Mucosa of stomach (tissue), 1 donor: ENCODE data around the gene TH.
"Not testable (repeated sequence)": the region's sequence is repeated elsewhere in the genome, so short reads cannot be mapped to it uniquely, and the experiment has no call there.

ENCODE experiments used
- H3K27me3 ChIP-seq: one replicate; pipeline ENCODE4 v1.7.0; 2013; ENCODE audit warnings: mild to moderate bottlenecking, low read length; ENCODE audit not compliant: control insufficient read depth, insufficient read depth
- H3K36me3 ChIP-seq: one replicate; pipeline ENCODE4 v1.7.0; 2013; ENCODE audit warnings: low read length; ENCODE audit not compliant: control insufficient read depth, insufficient read depth
- H3K4me1 ChIP-seq: one replicate; pipeline ENCODE4 v1.7.0; 2013; ENCODE audit warnings: mild to moderate bottlenecking, low read length; ENCODE audit not compliant: control insufficient read depth, insufficient read depth
- H3K4me3 ChIP-seq: one replicate; pipeline ENCODE4 v1.7.0; 2013; ENCODE audit warnings: low read length
- H3K9ac ChIP-seq: one replicate; pipeline ENCODE4 v1.7.0; 2013; ENCODE audit warnings: mild to moderate bottlenecking, low read length, moderate library complexity
- H3K9me3 ChIP-seq: one replicate; pipeline ENCODE4 v1.7.0; 2013; ENCODE audit warnings: mild to moderate bottlenecking, low read length, moderate library complexity; ENCODE audit not compliant: control insufficient read depth
- donor health status: Pancreatic carcinoma.

The TH gene

DNA sequence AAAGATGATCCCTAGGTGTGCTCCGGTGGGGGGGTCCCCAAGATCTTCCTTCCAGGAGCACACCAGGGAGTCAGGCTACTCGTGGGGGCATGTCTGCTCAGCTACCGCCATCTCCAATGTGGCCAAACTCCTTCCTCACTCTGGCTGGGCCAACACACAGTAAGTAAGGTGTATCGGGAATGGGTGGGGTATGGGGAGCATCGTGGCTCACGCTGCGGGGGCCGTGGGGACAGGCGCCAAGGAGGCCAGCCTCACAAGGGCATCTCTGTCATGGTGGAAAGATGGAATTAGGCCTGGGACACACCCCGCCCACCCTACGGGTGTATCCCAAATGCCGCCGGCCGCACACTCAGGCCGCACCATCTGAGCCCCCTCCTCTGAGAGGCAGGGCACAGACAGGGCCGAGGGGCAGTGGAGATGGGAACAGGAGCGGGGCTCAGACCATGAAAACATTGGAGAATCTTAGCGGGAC, 40.7 kb downstream of the TH start:
- H3K27me3 ChIP-seq = peaks cover 25% of the 10 kb centered on the region
- no peaks in the 10 kb centered on the region for H3K9me3 ChIP-seq
- no peaks in the 10 kb centered on the region for H3K36me3 ChIP-seq
- no peaks in the 10 kb centered on the region for H3K4me1 ChIP-seq
- no peak overlapping the region for H3K4me3 ChIP-seq
- no peak overlapping the region for H3K9ac ChIP-seq

DNA sequence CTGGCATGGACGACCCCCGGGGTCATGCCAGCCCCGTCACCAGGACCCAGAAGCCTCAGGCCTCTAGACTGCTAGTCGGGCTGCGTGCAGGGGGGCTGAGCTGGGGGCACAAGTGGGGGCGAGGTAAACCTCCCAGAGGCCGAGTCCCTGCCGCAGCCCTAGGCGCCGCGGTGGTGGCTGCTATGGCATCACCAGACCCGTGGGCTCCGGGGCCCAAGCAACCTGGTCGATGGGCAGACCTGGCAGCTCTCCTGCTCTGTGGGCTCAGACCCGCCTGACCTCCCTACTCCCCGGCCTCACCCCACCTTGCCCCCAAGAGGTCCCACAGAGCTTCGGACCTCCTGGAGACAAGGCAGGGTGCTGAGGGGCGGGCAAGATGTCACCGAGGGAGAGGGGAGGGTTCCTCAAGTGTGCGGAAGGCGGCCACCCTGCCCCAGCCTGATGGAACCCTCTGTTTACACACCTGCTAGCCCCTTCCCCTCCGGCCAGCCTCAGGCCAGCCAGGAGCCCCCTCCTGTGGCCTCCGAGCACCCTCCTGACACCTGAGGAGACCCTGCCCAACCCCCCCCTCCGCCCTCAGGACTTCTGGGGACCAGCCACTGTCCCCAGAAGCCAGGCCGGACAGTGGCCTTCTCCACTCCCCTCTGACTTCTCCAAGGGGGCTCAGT, 41.8 kb downstream of the TH start:
- no peak overlapping the region for H3K4me3 ChIP-seq
- H3K4me1 ChIP-seq = no peaks in the 10 kb centered on the region
- no peaks in the 10 kb centered on the region for H3K9me3 ChIP-seq
- no peak overlapping the region for H3K9ac ChIP-seq
- H3K27me3 ChIP-seq = peaks cover 19% of the 10 kb centered on the region
- no peaks in the 10 kb centered on the region for H3K36me3 ChIP-seq

DNA sequence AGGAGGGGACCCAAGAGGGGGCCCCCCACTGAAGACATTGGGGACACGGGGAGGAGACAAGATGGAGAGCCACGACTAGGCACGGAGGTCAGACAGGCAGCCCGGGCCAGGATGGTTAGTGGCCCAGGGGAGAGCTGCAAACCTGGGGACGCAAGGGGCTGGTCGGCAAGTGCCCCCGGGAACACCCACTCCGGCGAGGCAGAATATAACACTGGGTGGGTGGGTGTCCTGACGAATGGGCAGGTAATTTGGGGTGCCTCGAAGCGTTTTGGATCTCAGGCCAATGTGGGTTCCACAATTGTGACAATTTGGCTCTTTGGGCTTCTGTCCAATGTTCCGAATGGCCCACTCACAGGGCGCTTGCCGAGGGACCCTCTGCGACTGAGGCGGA, 42.3 kb downstream of the TH start:
- H3K9ac ChIP-seq = no peak overlapping the region
- no peak overlapping the region for H3K4me3 ChIP-seq
- peaks cover 18% of the 10 kb centered on the region for H3K27me3 ChIP-seq
- H3K4me1 ChIP-seq = no peaks in the 10 kb centered on the region
- H3K36me3 ChIP-seq = no peaks in the 10 kb centered on the region
- H3K9me3 ChIP-seq = no peaks in the 10 kb centered on the region

DNA sequence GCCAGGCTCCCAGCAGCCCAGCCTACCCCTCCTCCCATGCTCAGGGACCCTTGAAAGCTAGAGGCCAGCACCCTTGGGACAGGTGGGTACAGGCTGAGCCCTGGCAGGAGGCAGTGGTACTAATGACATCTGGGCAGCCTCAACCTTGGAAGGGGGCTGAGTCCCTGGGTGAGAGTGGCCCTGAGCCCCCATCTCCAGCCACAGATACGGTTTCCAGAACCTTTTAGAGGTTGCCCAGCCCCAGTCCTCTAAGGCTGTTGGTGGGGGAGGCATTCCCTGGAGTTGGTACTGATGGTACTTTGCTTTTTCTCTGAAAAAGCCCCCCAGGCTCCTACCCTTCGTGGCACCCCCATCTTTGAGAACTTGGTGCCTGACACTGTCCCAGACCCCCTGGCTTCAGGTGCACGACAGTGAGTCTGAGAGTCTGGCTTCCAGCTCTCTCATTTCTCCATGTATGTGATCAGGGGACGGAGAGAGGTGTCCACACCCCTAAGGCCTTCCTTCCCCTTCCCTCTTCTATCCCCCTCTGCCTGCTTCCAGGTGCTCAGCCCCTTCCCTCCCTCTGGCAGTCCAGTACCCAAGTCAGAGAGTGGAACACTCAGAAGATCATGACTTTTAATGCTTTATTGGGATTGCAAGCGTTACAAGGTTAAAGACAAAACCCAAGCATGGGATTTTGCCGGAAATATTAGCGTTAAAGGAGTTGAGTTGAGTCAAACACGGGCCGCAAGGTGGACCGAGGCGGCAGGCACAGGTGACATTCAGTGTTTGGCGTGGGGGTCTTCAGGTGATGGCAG, 42.9 kb downstream of the TH start:
- no peak overlapping the region for H3K4me3 ChIP-seq
- H3K36me3 ChIP-seq = no peaks in the 10 kb centered on the region
- no peaks in the 10 kb centered on the region for H3K9me3 ChIP-seq
- peaks cover 15% of the 10 kb centered on the region for H3K27me3 ChIP-seq
- no peaks in the 10 kb centered on the region for H3K4me1 ChIP-seq
- H3K9ac ChIP-seq = no peak overlapping the region

DNA sequence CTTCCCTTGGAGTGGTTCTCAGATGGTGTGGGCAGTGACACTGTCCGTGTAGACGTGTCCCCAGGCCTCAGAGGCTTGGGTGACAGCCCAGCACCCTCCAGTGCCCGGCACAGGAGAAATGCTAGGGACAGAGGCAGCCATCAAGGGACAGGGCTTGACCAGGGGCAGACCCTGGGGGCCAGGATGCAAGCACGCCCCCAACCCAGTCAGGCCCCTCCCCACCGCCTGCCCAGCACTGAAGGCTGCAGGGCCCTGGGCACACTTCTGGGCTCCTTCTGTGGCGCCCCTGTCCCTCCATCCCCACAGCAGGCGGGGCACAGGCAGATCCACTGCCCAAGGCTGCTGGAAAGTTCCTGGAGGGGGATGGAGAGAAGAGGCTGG, 43.5 kb downstream of the TH start:
- H3K27me3 ChIP-seq = peaks cover 11% of the 10 kb centered on the region
- no peak overlapping the region for H3K4me3 ChIP-seq

DNA sequence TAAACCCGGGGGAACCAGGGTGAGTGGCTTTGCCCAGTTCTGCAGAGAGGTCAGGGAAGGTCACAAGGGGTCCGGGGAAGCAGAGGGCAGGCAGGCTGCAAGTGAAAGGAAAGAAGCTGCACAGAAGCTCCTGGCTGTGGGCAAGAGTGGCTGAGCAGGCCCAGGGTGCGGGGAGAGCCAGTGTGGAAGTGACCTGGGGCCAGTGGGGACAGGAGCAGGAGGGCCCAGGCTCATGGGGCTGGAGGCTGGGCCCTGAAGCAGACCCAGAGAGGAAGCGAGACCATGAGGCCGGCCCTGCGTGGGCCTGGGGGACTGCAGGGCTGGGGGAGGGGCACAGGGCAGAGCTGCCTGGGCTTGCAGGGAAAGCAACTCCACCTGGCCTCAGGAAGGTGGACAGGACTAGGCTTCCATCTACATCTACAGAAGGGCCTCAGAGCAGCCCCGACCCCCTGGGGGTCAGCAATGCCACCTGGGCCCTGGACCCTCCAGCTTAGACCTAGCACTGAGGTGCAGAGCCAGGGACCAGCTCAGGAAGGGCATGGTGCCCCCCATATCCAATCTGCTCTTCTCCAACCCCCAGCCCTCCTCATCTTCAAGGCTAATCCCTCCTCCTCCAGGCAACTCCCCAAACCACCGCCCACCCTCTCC, 44.0 kb downstream of the TH start:
- no peaks in the 10 kb centered on the region for H3K9me3 ChIP-seq
- no peaks in the 10 kb centered on the region for H3K36me3 ChIP-seq
- H3K4me1 ChIP-seq = no peaks in the 10 kb centered on the region
- no peak overlapping the region for H3K4me3 ChIP-seq
- H3K27me3 ChIP-seq = peaks cover 7% of the 10 kb centered on the region
- H3K9ac ChIP-seq = no peak overlapping the region

More for the DNA sequence above, 43.5 kb downstream of the TH start:
- Histone ChIP-seq H3K4me1 (no peaks in the 10 kb centered on the region), H3K36me3 (no peaks in the 10 kb centered on the region), H3K9ac (no peak overlapping the region), H3K9me3 (no peaks in the 10 kb centered on the region)

DNA sequence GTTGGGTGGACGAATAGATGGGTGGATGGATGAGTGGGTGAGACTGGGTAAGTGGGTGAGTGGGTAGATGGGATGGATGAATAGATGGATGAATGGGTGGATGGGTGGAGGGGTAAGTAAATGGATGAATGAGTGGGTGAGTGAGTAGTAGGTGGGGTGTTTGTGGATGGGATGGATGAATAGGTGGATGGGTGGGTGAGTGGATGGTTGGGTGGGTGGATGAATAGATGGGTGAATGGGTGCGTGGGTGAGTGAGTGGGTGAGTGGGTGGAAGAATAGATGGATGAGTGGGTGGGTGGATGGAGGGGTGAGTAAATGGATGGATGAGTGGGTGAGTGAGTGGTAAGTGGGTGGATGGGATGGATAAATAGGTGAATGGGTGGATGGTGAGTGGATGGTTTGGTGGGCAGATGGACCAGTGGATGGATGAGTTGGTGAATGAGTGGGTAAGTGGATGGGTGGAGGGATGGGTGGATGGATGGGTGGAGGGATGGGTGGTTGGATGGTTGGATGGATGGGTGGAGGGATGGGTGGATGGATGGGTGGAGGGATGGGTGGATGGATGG, 45.0 kb downstream of the TH start:
- no peaks in the 10 kb centered on the region for H3K36me3 ChIP-seq
- no peak overlapping the region for H3K4me3 ChIP-seq
- H3K27me3 ChIP-seq = peaks cover 16% of the 10 kb centered on the region
- no peaks in the 10 kb centered on the region for H3K9me3 ChIP-seq
- H3K4me1 ChIP-seq = no peaks in the 10 kb centered on the region
- no peak overlapping the region for H3K9ac ChIP-seq

DNA sequence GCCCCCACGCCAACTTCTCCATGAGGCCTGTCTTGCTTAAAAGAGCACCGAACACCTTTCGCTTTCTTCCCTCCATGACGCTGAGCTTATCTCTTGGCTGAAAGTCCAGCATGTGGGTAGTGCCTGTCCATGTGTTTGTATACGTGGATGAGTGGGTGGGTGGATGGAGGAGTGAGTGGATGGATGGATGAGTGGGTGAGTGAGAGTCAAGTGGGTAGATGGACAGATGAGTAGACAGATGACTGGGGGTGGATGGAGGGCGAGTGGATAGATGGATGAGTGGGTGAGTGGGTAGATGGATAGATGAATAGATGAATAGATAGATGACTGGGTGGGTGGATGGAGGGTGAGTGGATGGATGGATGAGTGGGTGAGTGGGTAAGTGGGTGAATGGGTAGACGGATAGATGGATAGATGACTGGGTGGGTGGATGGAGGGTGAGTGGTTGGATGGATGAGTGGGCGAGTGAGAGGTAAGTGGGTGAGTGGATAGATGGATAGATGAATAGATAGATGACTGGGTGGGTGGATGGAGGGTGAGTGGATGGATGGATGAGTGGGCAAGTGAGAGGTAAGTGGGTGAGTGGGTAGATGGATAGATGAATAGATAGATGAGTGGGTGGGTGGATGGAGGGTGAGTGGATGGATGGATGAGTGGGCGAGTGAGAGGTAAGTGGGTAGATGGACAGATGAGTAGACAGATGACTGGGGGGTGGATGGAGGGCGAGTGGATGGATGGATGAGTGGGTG, 46.7 kb downstream of the TH start:
- not testable (repeated sequence) for H3K9me3 ChIP-seq, H3K4me1 ChIP-seq, H3K4me3 ChIP-seq, H3K36me3 ChIP-seq, H3K9ac ChIP-seq
- H3K27me3 ChIP-seq = peaks cover 22% of the 10 kb centered on the region

DNA sequence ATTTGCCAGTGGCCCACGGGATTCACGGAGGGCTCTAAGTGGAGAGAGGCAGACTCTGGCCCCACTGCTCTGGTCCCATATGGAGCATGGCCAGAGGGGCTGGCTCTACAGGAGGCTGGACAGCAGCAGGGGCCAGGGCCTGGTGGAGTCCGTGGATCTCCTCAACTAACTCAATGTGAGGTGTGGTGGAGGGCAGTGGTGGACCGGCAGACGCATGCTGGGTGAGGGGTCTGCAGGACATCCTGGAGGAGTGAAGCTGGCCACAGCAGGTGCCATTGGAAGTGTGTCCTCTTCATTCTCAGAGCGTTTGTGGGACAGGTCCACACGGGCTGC, 48.0 kb downstream of the TH start:
- no peaks in the 10 kb centered on the region for H3K4me1 ChIP-seq
- H3K4me3 ChIP-seq = no peak overlapping the region
- H3K36me3 ChIP-seq = no peaks in the 10 kb centered on the region
- H3K9ac ChIP-seq = no peak overlapping the region
- H3K9me3 ChIP-seq = no peaks in the 10 kb centered on the region
- H3K27me3 ChIP-seq = peaks cover 22% of the 10 kb centered on the region

DNA sequence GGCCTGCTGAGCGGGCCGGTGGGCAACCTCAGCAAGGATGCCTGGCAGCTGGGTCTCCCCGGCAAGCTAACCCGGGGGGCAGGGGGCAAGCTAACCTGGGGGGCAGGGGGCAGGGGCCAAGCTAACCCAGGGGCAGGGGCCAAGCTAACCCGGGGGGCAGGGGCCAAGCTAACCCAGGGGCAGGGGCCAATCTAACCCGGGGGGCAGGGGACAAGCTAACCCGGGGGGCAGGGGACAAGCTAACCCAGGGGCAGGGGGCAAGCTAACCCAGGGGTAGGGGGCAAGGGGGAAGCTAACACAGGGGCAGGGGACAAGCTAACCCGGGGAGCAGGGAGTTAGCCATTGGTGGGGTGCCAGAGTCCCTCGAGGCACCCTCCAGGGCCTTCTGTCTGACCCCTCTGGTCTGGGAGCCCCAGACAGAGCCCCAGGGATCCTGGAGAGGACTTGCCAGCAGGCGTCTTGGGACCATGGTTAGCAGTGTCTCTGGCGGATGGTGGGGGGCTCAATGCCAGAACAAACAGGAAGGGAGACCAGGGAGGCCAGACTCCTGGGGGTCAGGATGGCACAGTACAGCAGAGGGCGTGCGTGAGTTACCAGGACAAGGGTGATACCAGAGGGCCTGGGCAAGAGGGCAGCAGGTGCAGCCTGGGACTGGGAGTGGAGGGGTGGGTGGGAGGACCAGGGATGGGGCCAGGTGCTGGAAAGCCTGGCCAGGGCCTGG, 48.5 kb downstream of the TH start:
- no peaks in the 10 kb centered on the region for H3K36me3 ChIP-seq
- H3K4me3 ChIP-seq = no peak overlapping the region
- H3K27me3 ChIP-seq = peaks cover 22% of the 10 kb centered on the region
- H3K9me3 ChIP-seq = no peaks in the 10 kb centered on the region
- H3K4me1 ChIP-seq = no peaks in the 10 kb centered on the region
- no peak overlapping the region for H3K9ac ChIP-seq

DNA sequence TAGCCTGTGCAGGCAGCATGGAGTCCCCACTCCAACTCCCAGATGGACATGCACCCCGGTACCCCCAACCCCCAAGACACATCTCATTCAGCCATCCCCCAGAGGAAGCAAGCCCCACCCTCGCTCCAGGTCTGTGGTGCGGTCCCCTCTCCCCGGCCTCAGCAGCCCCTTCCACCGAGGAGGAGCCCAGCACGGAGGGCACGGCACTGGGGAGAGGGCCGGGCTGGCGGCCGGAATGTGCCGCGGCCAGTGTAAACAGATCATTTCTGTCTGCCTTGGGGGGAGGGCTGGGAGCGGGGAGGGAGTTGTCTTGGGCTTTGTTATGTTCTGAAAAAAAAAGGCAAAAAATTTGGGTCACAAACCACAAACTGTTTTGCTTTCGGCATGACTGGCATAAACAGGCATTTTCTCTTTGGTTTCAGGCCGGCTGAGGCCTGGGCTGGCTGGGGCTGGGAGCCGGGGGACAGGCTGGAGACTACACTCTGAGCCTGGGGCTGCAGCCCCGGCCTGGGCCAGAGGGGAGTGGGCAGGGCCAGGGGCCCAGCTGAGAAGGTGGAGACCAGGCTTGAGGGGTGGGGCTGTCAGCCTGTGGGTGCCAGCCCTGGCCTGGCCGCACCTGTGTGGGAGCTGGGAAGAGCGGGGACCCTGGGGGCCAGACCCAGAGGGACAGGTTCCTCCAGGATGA, 49.3 kb downstream of the TH start:
- Histone ChIP-seq H3K9me3 (no peaks in the 10 kb centered on the region), H3K4me3 (no peak overlapping the region), H3K9ac (no peak overlapping the region), H3K4me1 (no peaks in the 10 kb centered on the region), H3K36me3 (no peaks in the 10 kb centered on the region), H3K27me3 (peaks cover 22% of the 10 kb centered on the region)
